GM23338 (cell line): Measurements from ENCODE around the gene PTPRN2. TPM values are rescaled to one million over a fixed set of nuclear protein-coding genes. Genes with fewer than 3 reads are reported as not detected.

Experiments
- ATAC-seq: fragments of 200-7000 bp; cut with Tn5 transposase; 3 replicates; pipeline ENCODE4 v1.9.1; 2020
- DNase-seq: peaks from one replicate; pipeline ENCODE4 v3.0.0-alpha.2; 2015; ENCODE audit warnings: low spot score
- H2AFZ ChIP-seq: fragments of 200-600 bp; sonication (generic); 2 replicates; pipeline ENCODE4 v1.8.0; 2016; ENCODE audit warnings: antibody characterized with exemption, mild to moderate bottlenecking, moderate library complexity
- H3F3A ChIP-seq: fragments of 200-600 bp; sonication (generic); replicated peaks from 2 replicates; pipeline ENCODE4 v1.8.0; 2017; ENCODE audit warnings: antibody characterized with exemption, mixed run types, low read depth
- H3K27ac ChIP-seq: fragments of 200-600 bp; sonication (generic); 2 replicates; pipeline ENCODE4 v1.6.1; 2016; ENCODE audit warnings: low read depth
- H3K27me3 ChIP-seq: fragments of 200-600 bp; sonication (generic); 2 replicates; pipeline ENCODE4 v1.8.0; 2016; ENCODE audit warnings: mild to moderate bottlenecking, mixed run types, moderate library complexity; ENCODE audit not compliant: insufficient read depth
- H3K36me3 ChIP-seq: fragments of 200-600 bp; sonication (generic); 2 replicates; pipeline ENCODE4 v1.8.0; 2016; ENCODE audit warnings: mild to moderate bottlenecking; ENCODE audit not compliant: insufficient read depth
- H3K4me1 ChIP-seq: fragments of 200-600 bp; sonication (generic); 2 replicates; pipeline ENCODE4 v1.8.0; 2016; ENCODE audit warnings: mild to moderate bottlenecking, moderate library complexity; ENCODE audit not compliant: insufficient read depth
- H3K4me2 ChIP-seq: fragments of 200-600 bp; sonication (generic); 2 replicates; pipeline ENCODE4 v1.7.1; 2017; ENCODE audit warnings: mixed run types
- H3K4me3 ChIP-seq: fragments of 200-600 bp; sonication (generic); 2 replicates; pipeline ENCODE4 v1.6.1; 2016; ENCODE audit warnings: mixed run types
- H3K79me2 ChIP-seq: fragments of 200-600 bp; sonication (generic); replicated peaks from 2 replicates; pipeline ENCODE4 v1.8.0; 2017; ENCODE audit warnings: mild to moderate bottlenecking; ENCODE audit not compliant: insufficient read depth
- H3K9me2 ChIP-seq: fragments of 200-600 bp; sonication (generic); 2 replicates; pipeline ENCODE4 v1.8.0; 2017; ENCODE audit not compliant: insufficient read depth
- H4K20me1 ChIP-seq: fragments of 200-600 bp; sonication (generic); replicated peaks from 2 replicates; pipeline ENCODE4 v1.8.0; 2017; ENCODE audit warnings: mild to moderate bottlenecking; ENCODE audit not compliant: insufficient read depth
- H3K27ac Mint-ChIP-seq: 2 replicates; pipeline ENCODE4 v1.8.0; 2020; ENCODE audit warnings: inconsistent platforms, mild to moderate bottlenecking, moderate library complexity, mixed read lengths
- H3K27me3 Mint-ChIP-seq: 3 replicates; pipeline ENCODE4 v1.8.0; 2022; ENCODE audit warnings: low read depth, mild to moderate bottlenecking, moderate library complexity, mixed read lengths, inconsistent platforms; ENCODE audit not compliant: insufficient read depth, poor library complexity
- H3K36me3 Mint-ChIP-seq: 3 replicates; pipeline ENCODE4 v1.8.0; 2021; ENCODE audit warnings: low read depth, mild to moderate bottlenecking, inconsistent platforms, moderate library complexity, mixed read lengths
- H3K4me1 Mint-ChIP-seq: 3 replicates; pipeline ENCODE4 v1.8.0; 2020; ENCODE audit warnings: mild to moderate bottlenecking, inconsistent platforms, mixed read lengths
- H3K4me3 Mint-ChIP-seq: 3 replicates; pipeline ENCODE4 v1.8.0; 2021; ENCODE audit warnings: moderate library complexity, mild to moderate bottlenecking, inconsistent platforms, mixed read lengths
- H3K9me3 Mint-ChIP-seq: 3 replicates; pipeline ENCODE4 v1.8.0; 2020; ENCODE audit warnings: moderate library complexity, mild to moderate bottlenecking, inconsistent platforms, mixed read lengths
- CREB1 ChIP-seq: fragments of 250-450 bp; sonication (Bioruptor Pico); IDR thresholded peaks from 2 replicates; pipeline ENCODE4 v1.5.0; 2020; ENCODE audit warnings: low read depth, mild to moderate bottlenecking, moderate library complexity
- CTCF ChIP-seq, 2 experiments: fragments of 200-600 bp in 1 of 2; sonication (generic) in 1 of 2; conservative IDR thresholded peaks; 2 replicates each; pipeline versions ENCODE4 v1.5.1 to v1.6.1; 2016 to 2017; ENCODE audit warnings: antibody characterized with exemption in 2 of 2, low read depth in 2 of 2, mild to moderate bottlenecking in 2 of 2, moderate library complexity in 1 of 2
- ETS1 ChIP-seq: IDR thresholded peaks from 2 replicates; pipeline ENCODE4 v1.6.1; 2016; ENCODE audit warnings: antibody characterized with exemption
- EZH2 ChIP-seq: fragments of 200-600 bp; sonication (generic); IDR thresholded peaks from one replicate; pipeline ENCODE4 v1.8.0; 2017; ENCODE audit warnings: antibody characterized with exemption, mild to moderate bottlenecking, low read depth; ENCODE audit not compliant: unreplicated experiment
- EZH2phosphoT487 ChIP-seq: fragments of 200-600 bp; sonication (generic); IDR thresholded peaks from one replicate; pipeline ENCODE4 v1.8.1; 2018; ENCODE audit warnings: antibody characterized with exemption; ENCODE audit not compliant: unreplicated experiment
- JUNB ChIP-seq: IDR thresholded peaks from one replicate; pipeline ENCODE4 v1.6.1; 2016; ENCODE audit warnings: antibody characterized with exemption; ENCODE audit not compliant: unreplicated experiment
- NANOG ChIP-seq: IDR thresholded peaks from 2 replicates; pipeline ENCODE4 v1.6.1; 2016; ENCODE audit warnings: antibody characterized with exemption, borderline replicate concordance
- POLR2AphosphoS5 ChIP-seq: IDR thresholded peaks from 2 replicates; pipeline ENCODE4 v1.6.1; 2016; ENCODE audit warnings: antibody characterized with exemption, low read depth
- REST ChIP-seq: IDR thresholded peaks from one replicate; pipeline ENCODE4 v1.6.1; 2018; ENCODE audit warnings: antibody characterized with exemption; ENCODE audit not compliant: unreplicated experiment
- STAT1 ChIP-seq: IDR thresholded peaks from one replicate; pipeline ENCODE4 v1.6.1; 2016; ENCODE audit warnings: antibody characterized with exemption; ENCODE audit not compliant: unreplicated experiment
- ZNF114 ChIP-seq: fragments of 250-450 bp; sonication (Bioruptor Pico); IDR thresholded peaks from 2 replicates; pipeline ENCODE4 v1.5.0; 2020; ENCODE audit warnings: mild to moderate bottlenecking, moderate library complexity
- ZNF331 ChIP-seq: fragments of 250-450 bp; sonication (Bioruptor Pico); IDR thresholded peaks from 2 replicates; pipeline ENCODE4 v1.5.0; 2020; ENCODE audit warnings: low read depth, mild to moderate bottlenecking, moderate library complexity
- ZNF462 ChIP-seq: fragments of 250-450 bp; sonication (Bioruptor Pico); IDR thresholded peaks from 2 replicates; pipeline ENCODE4 v1.5.0; 2020; ENCODE audit warnings: mild to moderate bottlenecking, moderate library complexity
- polyA plus RNA-seq: library from polyadenylated mRNA; unstranded; fragments of >200 nt; fragmentation: Nextera tagmentation; extraction: Ambion mirVana; gene quantifications from 2 replicates; pipeline ENCODE4 v1.2.1, GENCODE V29; 2016
- total RNA-seq: library from RNA; depleted of rRNA; stranded (reverse); fragments of >200 nt; shearing (Covaris generic); gene quantifications from 2 replicates; pipeline ENCODE4 v1.2.3, GENCODE V29; 2014

PTPRN2 gene
- total and polyA plus RNA-seq, 2 experiments from 2014 or later, result 0.87 to 4.0 TPM

- H3K27me3 Mint-ChIP-seq, result peaks cover 16% of the 10 kb centered on the region
- no peak overlapping the region for H3K4me3 ChIP-seq
- peaks cover 72% of the 10 kb centered on the region for H3K9me3 Mint-ChIP-seq
- H3K27ac Mint-ChIP-seq, result no peak overlapping the region
- no peaks in the 10 kb centered on the region for H4K20me1 ChIP-seq
- H3K27me3 ChIP-seq, result no peaks in the 10 kb centered on the region
- DNase-seq, result no peak
- H2AFZ ChIP-seq, result no peak overlapping the region
- H3K27ac ChIP-seq, result no peak overlapping the region
- no peaks in the 10 kb centered on the region for H3K79me2 ChIP-seq
- peaks cover 32% of the 10 kb centered on the region for H3K36me3 Mint-ChIP-seq
- H3K4me1 Mint-ChIP-seq, result no peaks in the 10 kb centered on the region; the same call in 2 of the 3 replicates
- no peaks in the 10 kb centered on the region for H3F3A ChIP-seq
- H3K4me3 Mint-ChIP-seq, result no peak overlapping the region
- no peak for ATAC-seq
- H3K9me2 ChIP-seq, result no peaks in the 10 kb centered on the region
- TF ChIP-seq NANOG (no peak), ZNF331 (CRISPR knock-in tag) (no peak), REST (no peak), JUNB (no peak), CTCF (conservative IDR thresholded peaks at IDR 0.05; ENCODE audit: low read depth in 2 of 2) (no peak), EZH2phosphoT487 (no peak), EZH2 (no peak), ZNF114 (CRISPR knock-in tag) (no peak), STAT1 (no peak), POLR2AphosphoS5 (no peak), ETS1 (no peak), CREB1 (CRISPR knock-in tag) (no peak), ZNF462 (no peak)
- H3K4me1 ChIP-seq, result no peaks in the 10 kb centered on the region
- H3K4me2 ChIP-seq, result no peak overlapping the region
- H3K36me3 ChIP-seq, result no peaks in the 10 kb centered on the region
These were observed 179.2 kb downstream of the PTPRN2 start for GRCh38 chr7:158408318-158408920.
